ENCODE measurements around the gene ABHD11.

ABHD11 gene

DNA sequence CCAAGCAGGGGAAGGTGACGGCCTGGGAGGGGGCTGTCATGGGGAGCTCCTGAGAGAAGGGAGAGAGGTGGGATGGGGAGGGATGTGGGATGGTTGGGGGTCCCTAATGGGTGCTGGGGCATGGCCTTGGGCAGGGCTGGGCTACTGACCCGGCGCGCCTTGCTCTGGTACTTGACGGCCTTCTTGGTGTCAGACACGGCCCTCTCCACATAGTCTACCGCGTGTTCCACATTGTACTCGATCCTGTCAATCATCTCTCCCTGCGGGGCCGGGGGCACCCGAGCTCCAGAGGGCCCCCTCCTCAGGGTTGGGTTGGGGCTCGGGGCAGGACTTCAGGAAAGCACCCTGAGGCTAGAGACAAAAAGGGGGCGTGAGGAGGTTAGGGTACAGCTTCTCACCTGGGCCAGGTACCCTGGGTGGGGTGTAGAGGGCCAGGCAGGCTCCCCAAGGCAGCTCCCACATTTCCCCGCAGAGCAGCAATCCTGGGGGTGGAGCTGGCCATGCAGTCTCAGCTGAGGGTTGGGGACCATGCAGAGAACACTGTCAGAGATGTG lies 37.9 kb downstream of the ABHD11 start:
- DNase-seq, result no peak

DNA sequence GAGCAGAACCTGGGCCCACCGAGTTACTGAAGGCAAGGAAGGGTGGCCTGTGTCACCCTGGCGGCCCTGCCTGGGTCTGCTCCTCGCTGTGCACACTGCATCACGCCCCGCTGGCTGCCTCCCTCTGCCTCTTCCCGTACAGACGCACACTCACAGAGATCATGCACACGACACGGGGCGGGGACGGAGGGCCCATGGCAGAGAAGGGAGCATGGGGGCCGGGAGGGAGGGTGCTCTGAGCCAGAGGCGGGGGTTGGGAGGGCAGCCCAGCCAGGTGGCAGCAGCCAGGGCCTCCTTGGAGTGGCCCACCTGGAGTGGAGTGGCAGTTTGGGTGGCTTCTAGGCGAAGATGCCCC lies 38.6 kb downstream of the ABHD11 start:
- DNase-seq, result no peak

DNA sequence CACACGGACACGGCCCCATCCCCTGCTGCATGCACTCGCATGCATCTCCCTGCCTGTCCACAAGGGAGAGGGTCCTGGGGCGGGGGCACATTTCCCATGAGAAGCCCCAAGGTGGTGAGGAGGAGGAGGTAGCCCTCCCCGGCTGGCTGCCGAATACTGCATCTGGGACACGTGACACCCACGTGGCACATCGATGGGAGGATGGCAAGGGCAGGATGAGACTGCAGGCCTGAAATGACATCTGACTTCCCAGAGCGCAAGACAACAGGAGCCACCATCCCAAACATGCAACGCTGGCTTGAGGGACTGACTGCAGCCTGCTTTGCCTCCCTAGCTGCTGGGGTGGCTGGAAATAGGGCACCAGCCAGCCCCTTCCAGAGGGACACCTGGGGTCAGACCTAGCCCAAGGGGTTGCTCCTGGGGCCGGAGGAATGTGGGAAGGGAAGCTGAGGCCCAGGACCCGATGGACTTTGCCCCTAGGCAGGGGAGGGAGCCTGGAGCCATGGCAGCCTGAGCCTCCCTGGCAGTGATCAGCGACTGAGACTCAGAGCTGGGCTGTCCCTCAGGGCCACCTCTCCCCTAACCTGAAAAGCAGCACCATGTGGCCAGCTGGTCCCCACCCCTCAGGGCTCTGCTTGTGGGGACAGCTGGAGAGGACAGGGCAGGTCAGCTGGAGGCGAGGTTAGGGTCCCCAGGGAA lies 39.1 kb downstream of the ABHD11 start:
- no peak for DNase-seq

DNA sequence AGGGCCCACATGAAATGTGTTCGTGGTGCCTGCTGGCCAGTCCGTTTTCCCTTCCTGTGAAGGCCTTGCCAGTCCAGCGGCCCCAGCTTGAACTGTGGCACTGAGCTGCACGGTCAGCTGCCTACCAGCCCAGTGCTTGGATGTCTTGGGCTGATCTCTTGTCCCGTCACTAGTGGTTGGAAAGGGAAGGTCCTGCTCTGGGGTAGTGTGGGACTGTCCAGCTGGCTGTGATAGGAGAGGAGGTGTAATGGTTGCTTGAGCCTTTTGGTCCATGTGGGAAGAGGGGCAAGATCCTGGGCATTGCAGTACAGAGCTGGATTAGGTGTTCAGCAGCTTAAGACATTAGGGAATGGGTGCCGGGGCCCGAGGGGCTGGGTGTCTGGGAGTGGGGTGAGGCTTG lies 40.2 kb downstream of the ABHD11 start:
- no peak for DNase-seq

DNA sequence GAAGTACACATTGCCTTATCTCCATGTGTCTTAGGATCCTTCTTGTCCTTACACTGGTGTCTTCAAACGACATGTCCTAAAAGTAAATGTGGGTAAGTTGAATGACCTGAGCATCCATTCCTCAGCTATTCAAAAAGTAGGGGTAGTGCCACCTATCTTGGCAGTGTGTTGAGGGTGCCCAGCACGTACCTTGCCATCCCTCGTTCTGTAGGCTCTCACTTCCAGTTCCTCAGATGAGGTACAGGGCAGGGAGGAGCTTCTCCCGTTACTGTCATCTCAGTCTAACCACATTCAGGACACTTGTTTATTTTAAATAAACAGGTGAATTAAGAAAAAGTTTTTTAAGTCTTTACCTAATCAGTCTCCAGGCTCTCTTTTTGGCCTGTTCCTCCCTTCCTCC lies 42.2 kb downstream of the ABHD11 start:
- DNase-seq, result no peak

DNA sequence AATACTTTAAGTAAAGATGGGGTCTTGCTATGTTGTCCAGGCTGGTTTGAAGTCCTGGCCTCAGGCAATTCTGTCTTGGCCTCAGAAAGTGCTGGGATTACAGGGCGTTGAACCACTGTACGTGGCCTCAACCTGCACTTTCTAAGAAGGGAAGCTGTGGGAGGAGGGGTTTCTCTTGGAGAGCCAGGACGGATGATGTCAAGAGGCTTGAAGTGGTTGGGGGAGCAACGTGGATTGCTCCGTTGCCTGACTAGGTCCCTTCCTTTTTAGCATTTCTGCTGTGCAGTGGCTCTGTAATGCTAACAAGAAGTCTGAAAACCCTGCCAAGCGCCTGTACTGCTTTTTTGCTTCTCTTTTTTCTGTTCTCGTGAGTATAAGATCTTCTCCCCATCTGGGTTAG lies 48.0 kb downstream of the ABHD11 start:
- DNase-seq, result no peak

DNA sequence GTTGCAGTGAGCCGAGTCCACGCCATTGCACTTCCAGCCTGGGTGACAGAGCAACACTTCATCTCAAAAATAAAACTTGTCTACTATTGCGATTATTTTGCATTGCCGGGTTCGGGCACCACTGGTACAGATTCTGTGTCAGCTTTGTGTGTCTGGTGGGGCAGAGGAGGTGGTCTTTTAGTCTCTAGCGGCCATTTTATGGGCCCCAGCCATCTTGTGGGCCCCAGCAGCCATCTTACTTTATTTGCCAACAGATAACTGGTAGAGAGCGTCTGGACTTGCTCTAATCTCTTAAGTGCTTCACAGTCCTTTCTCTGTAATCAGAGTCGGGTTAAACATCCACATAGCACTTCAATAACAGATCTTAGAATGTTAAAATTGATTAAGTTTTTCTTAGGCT lies 50.3 kb downstream of the ABHD11 start:
- DNase-seq, result no peak
